ENCODE measurements around the gene CDC27. TPM values are rescaled to one million over a fixed set of nuclear protein-coding genes. Genes with fewer than 3 reads are reported as not detected.

Gene CDC27
- total RNA-seq, 1 experiment from 2014 or later, result 83.3 TPM

DNA sequence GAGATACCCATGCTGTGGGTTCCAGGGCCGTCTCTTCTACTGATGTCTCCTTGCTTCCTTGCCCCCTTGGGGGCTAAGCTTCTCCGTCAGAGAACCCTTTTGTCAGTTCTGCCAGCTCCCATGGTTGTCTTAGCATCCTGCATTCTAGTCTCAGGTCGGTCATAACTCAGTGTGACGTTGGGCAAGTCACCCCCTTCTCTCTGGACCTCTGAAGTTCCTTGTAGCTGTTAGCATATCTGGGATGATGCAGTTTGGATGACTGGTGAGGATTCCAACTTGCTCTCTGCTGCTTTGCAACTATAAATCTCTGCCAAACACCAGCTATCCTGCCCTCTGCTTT lies 11.2 kb upstream of the CDC27 start:
- Mint-ChIP-seq H3K9me3 (no peaks in the 10 kb centered on the region), H3K36me3 (no peaks in the 10 kb centered on the region), H3K4me1 (peaks cover 13% of the 10 kb centered on the region), H3K27ac (no peak overlapping the region), H3K27me3 (ENCODE audit: low read depth) (peaks cover 4% of the 10 kb centered on the region; the same call in 1 of the 2 replicates), H3K4me3 (no peak overlapping the region)
- DNase-seq (ENCODE audit: low spot score) (no peak), ATAC-seq (no peak)
- ChIA-PET CTCF (no interaction called here), POLR2A (no interaction called here)
- TF ChIP-seq, protein P1, sequence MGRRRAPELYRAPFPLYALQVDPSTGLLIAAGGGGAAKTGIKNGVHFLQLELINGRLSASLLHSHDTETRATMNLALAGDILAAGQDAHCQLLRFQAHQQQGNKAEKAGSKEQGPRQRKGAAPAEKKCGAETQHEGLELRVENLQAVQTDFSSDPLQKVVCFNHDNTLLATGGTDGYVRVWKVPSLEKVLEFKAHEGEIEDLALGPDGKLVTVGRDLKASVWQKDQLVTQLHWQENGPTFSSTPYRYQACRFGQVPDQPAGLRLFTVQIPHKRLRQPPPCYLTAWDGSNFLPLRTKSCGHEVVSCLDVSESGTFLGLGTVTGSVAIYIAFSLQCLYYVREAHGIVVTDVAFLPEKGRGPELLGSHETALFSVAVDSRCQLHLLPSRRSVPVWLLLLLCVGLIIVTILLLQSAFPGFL (CRISPR knock-in tag; IDR thresholded peaks at IDR 0.05; ENCODE audit: borderline replicate concordance), result no peak
- TF ChIP-seq NR3C1 (CRISPR knock-in tag; conservative IDR thresholded peaks at IDR 0.05; ENCODE audit: low read depth), result no peak
- TF ChIP-seq ZNF263 (CRISPR knock-in tag; IDR thresholded peaks at IDR 0.05; ENCODE audit: low read depth), result no peak
- TF ChIP-seq HMGXB4 (CRISPR knock-in tag; IDR thresholded peaks at IDR 0.05), result no peak
- TF ChIP-seq ZNF396 (CRISPR knock-in tag; IDR thresholded peaks at IDR 0.05; ENCODE audit: borderline replicate concordance), result no peak
- TF ChIP-seq ZNF423 (CRISPR knock-in tag; IDR thresholded peaks at IDR 0.05), result no peak
- TF ChIP-seq NR2C2 (CRISPR knock-in tag; IDR thresholded peaks at IDR 0.05), result no peak
- no peak for TF ChIP-seq RELA (CRISPR knock-in tag; IDR thresholded peaks at IDR 0.05; ENCODE audit: borderline replicate concordance)
- TF ChIP-seq ZNF219 (CRISPR knock-in tag; IDR thresholded peaks at IDR 0.05; ENCODE audit: borderline replicate concordance), result no peak
- no peak for TF ChIP-seq E2F4 (CRISPR knock-in tag; IDR thresholded peaks at IDR 0.05; ENCODE audit: borderline replicate concordance, low read depth)
- TF ChIP-seq, protein P2, sequence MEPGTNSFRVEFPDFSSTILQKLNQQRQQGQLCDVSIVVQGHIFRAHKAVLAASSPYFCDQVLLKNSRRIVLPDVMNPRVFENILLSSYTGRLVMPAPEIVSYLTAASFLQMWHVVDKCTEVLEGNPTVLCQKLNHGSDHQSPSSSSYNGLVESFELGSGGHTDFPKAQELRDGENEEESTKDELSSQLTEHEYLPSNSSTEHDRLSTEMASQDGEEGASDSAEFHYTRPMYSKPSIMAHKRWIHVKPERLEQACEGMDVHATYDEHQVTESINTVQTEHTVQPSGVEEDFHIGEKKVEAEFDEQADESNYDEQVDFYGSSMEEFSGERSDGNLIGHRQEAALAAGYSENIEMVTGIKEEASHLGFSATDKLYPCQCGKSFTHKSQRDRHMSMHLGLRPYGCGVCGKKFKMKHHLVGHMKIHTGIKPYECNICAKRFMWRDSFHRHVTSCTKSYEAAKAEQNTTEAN (CRISPR knock-in tag; IDR thresholded peaks at IDR 0.05), result no peak
- TF ChIP-seq, protein P3, sequence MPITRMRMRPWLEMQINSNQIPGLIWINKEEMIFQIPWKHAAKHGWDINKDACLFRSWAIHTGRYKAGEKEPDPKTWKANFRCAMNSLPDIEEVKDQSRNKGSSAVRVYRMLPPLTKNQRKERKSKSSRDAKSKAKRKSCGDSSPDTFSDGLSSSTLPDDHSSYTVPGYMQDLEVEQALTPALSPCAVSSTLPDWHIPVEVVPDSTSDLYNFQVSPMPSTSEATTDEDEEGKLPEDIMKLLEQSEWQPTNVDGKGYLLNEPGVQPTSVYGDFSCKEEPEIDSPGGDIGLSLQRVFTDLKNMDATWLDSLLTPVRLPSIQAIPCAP (CRISPR knock-in tag; IDR thresholded peaks at IDR 0.05), result no peak
- no peak for TF ChIP-seq ETV6 (CRISPR knock-in tag; IDR thresholded peaks at IDR 0.05)
- TF ChIP-seq FOXK1 (CRISPR knock-in tag; IDR thresholded peaks at IDR 0.05), result no peak
- no peak for TF ChIP-seq FOXJ3 (CRISPR knock-in tag; IDR thresholded peaks at IDR 0.05; ENCODE audit: borderline replicate concordance)
- TF ChIP-seq SOX15 (CRISPR knock-in tag; IDR thresholded peaks at IDR 0.05), result no peak
- no peak for TF ChIP-seq IRF2 (CRISPR knock-in tag; IDR thresholded peaks at IDR 0.05; ENCODE audit: borderline replicate concordance, low read depth)

DNA sequence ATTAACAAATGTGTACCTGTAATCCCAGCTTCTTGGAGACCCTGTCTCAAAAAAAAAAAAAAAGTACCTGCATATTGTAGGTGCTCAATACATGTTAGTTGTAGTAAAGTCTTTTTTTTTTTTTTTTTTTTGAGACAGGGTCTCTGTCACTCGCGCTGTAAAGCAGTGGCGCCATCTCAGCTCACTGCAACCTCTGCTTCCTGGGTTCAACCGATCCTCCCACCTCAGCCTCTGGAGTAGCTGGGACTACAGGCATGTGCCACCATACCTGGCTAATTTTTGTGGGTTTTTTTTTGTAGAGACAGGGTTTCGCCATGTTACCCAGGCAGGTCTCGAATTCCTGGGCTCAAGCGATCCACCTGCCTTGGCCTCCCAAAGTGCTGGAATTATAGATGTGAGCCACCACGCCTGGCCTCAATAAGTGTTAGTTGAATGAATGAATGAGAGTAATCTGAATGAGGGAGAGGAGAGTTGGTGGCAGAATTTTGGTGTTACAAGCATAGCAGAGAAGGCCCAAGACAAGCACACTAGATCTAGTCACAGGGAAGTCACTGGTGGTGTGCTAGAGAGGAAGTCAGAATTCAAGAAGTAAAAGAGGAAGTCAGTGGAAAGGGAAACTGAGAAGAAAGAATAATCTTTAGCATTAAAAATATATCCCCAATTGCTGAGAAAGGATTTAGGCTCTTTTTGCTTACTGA lies 10.7 kb upstream of the CDC27 start:
- Mint-ChIP-seq H3K36me3 (no peaks in the 10 kb centered on the region), H3K27ac (no peak overlapping the region), H3K4me1 (peaks cover 8% of the 10 kb centered on the region), H3K9me3 (no peaks in the 10 kb centered on the region), H3K27me3 (ENCODE audit: low read depth) (peaks cover 2% of the 10 kb centered on the region; the same call in 1 of the 2 replicates), H3K4me3 (no peak overlapping the region)
- ATAC-seq (no peak), DNase-seq (ENCODE audit: low spot score) (no peak)
- ChIA-PET POLR2A (no interaction called here), CTCF (no interaction called here)
- TF ChIP-seq, protein P4, sequence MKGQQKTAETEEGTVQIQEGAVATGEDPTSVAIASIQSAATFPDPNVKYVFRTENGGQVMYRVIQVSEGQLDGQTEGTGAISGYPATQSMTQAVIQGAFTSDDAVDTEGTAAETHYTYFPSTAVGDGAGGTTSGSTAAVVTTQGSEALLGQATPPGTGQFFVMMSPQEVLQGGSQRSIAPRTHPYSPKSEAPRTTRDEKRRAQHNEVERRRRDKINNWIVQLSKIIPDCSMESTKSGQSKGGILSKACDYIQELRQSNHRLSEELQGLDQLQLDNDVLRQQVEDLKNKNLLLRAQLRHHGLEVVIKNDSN (CRISPR knock-in tag; IDR thresholded peaks at IDR 0.05), result no peak
- TF ChIP-seq ZNF396 (CRISPR knock-in tag; IDR thresholded peaks at IDR 0.05; ENCODE audit: borderline replicate concordance) (no peak), TP53 (CRISPR knock-in tag; IDR thresholded peaks at IDR 0.05) (no peak), ZNF532 (CRISPR knock-in tag; IDR thresholded peaks at IDR 0.05; ENCODE audit: borderline replicate concordance) (no peak)

Data from WTC11 (cell line).